ENCODE measurements around the gene STN1.
"Not testable (repeated sequence)": the region's sequence is repeated elsewhere in the genome, so short reads cannot be mapped to it uniquely, and the experiment has no call there.

The STN1 gene

DNA sequence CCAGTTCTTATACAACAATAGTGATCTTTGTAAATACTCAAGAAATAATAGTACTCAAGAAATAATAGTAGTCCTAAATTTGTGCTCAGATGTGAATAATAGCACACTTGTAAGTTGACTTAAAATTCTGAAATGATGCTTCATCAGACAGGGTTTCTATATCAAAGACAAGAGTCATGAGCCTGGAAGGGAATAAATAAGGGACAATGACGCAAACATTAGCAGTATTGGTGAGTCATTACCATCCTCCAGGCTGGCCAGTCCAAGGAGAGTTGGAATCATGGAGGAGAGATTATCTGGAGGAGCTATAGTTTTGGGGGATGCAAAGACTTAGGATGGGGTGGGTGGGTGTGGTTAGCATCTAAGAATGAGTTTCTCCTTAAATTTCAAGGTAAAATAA is 56.5 kb downstream of the STN1 start:
- DNase-seq (ENCODE audit: low read depth in 2 of 2), result no peak

- DNase-seq (ENCODE audit: low read depth in 2 of 2), result peak in 1 of 2 donors; percentile 16
These were observed 58.6 kb downstream of the STN1 start for GRCh38 chr10:103859161-103860086.

- DNase-seq (ENCODE audit: low read depth in 2 of 2), result no peak
These were observed 59.6 kb downstream of the STN1 start for GRCh38 chr10:103858360-103858759.

GRCh38 chr10:103856797-103857170 is 61.2 kb downstream of the STN1 start:
- DNase-seq (ENCODE audit: low read depth in 2 of 2), result no peak

- DNase-seq (ENCODE audit: low read depth in 2 of 2), result no peak
These were observed 61.9 kb downstream of the STN1 start for GRCh38 chr10:103855852-103856796.

- no peak for DNase-seq (ENCODE audit: low read depth in 2 of 2)
These were observed 62.6 kb downstream of the STN1 start, which contains the start of gene SH3PXD2A for GRCh38 chr10:103855424-103855823. Gene SH3PXD2A, minus strand, starts transcription at chr10:103855576. Its CDS starts 310 bp downstream, at chr10:103855266.

GRCh38 chr10:103854686-103855391 is 63.1 kb downstream of the STN1 start:
- DNase-seq (ENCODE audit: low read depth in 2 of 2), result no peak

- no peak for DNase-seq (ENCODE audit: low read depth in 2 of 2)
These were observed 63.7 kb downstream of the STN1 start for GRCh38 chr10:103854265-103854685.

DNA sequence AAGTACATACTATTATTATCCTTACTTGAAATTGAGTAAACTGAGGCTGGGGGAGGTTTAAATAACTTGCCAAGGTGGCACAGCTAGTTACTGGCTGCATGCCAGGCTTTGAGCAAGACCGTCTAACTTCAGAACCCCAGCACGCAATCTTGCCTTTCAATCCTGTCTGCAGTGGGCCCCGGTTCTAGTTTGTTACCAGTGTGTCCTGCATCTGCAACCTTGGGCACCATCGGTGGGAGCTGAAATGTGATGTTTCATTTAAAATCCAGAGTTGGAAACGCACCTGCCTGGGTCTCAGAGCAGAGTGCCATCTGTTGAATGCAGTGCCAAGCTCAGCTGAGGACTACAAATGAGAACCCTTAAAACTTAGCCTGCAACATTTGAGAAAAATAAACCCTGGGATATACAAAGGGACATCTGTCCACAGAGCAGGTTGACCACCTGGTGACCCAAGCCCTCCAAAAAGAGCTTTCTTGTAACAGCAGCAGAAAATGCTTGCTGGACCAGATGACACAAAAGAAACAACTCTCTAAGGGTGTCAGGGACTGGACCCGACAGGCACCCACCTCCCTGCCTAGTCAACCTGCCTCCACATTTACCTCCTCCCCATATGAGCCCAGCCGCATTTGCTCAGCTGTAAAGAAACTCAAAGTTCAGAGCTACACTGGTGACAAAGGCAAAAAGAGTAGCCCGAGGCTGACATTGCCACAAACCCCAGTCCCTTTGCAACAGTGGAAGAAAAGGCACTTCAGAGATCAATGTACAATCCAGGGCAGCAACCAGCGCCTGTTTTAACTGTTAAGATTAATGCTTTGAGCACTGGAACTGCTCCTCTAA is 64.3 kb downstream of the STN1 start:
- DNase-seq (ENCODE audit: low read depth in 2 of 2), result no peak

GRCh38 chr10:103852856-103853255 is 65.1 kb downstream of the STN1 start:
- DNase-seq (ENCODE audit: low read depth in 2 of 2), result no peak

DNA sequence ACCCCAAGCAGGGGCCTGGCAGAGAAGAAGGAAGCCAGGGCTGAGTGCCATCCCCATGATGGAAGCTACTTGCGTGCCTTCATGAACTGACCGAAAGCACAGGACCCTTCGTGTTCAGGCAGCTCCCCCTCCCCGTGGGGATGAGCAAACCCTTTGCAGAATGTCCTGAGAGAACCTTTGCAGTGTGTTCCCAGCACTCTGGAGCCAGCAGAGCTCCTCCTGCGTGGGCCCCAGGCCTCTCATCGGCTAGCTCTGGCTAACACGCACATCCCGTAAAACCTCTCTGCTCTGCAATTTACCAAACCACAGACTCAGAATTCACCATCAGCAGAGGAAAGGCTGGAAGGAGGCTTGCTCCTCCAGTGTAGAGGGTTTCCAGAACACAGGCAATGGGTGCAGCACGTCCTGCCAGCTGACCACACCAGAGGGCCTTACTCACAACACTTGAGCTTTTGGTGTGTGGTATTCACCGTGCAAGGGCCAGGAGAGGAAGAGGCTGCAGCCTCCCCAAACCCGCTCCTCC is 65.7 kb downstream of the STN1 start:
- DNase-seq (ENCODE audit: low read depth in 2 of 2), result no peak

DNA sequence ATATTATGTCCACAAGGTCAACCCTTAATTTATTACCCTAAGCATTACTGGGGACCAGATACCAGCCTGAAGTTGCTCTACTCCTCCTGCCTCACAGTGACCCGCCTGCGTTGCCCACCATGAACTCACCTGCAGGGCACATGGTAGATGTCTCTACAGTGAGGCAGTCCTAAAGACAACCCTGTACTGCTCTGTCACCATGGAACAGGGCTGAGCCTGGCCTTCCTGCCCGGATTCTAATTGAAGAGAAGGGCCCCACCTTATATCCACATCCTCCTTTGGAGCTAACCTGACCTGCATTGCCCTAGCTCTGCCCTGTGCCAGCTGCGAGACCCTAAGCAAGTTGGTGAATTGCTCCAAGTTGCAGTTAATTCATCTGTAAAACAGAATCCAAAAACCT is 66.7 kb downstream of the STN1 start:
- no peak for DNase-seq (ENCODE audit: low read depth in 2 of 2)

GRCh38 chr10:103850572-103850895 is 67.5 kb downstream of the STN1 start:
- no peak for DNase-seq (ENCODE audit: low read depth in 2 of 2)

DNA sequence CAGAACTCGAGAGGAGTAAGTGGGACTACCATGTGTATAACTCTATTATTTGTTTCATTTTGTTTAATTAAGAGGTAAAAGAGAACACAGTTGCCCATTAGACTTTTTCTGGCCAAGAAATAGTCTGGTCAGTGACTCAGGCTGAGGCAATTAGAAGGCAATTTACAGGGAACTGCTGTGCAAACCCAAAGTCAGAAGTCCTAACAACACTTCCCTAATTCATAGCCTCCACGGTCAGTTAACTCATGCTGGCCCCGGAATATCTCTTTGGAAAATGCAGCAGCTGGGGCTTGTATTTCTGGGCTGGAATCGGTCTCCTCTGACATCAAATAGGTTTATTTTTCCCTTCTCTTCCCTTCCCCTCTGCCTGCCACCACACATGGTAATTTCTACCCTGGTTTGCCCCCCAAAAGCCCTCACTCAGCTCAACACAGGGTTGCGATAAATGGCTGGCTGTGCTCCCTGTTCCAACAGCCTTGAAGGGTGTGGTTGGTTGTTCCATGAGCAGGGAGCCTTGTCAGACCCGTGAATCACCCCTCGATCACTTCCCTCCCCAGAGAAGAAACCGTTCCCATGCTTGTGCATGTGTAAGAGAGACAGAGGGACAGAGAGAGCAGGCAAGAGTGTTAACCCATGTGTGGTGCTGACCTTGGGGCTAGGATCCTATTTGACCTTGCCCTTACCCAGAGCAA is 68.0 kb downstream of the STN1 start:
- DNase-seq (ENCODE audit: low read depth in 2 of 2), result no peak

- no peak for DNase-seq (ENCODE audit: low read depth in 2 of 2)
These were observed 68.6 kb downstream of the STN1 start for GRCh38 chr10:103849212-103849877.

GRCh38 chr10:103847909-103848468 is 70.0 kb downstream of the STN1 start:
- DNase-seq (ENCODE audit: low read depth in 2 of 2), result no peak

- DNase-seq (ENCODE audit: low read depth in 2 of 2), result no peak
These were observed 70.6 kb downstream of the STN1 start for GRCh38 chr10:103847346-103847745.

DNA sequence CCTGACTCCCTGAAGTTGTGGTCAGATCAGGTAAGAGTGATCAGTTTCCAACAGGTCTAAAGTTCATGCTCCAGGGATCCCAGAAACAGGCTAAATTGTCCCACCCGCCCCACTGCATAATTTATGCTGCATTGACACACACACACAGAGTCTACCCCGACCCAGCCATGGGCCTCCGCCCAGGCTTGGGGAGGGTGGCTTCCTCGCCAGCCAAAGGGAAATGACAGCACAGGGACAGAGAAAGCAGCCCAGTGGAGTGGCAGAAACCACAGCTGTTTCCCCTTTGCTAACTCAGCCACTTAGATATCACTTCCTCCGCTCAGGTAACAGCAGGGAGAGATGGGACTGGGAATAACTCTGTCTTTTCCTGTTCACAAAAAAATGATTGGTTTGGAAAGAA is 72.0 kb downstream of the STN1 start:
- DNase-seq (ENCODE audit: low read depth in 2 of 2), result no peak

- not testable (repeated sequence) for DNase-seq (ENCODE audit: low read depth in 2 of 2)
These were observed 72.6 kb downstream of the STN1 start for GRCh38 chr10:103845346-103845745.

Data from stimulated activated CD8-positive, alpha-beta memory T cell treated with anti-CD3 and anti-CD28 coated beads, Interleukin-15, amount 100 ng/mL, for 4 hours (primary cell).